ENCODE measurements around the gene WDR70.

DNA sequence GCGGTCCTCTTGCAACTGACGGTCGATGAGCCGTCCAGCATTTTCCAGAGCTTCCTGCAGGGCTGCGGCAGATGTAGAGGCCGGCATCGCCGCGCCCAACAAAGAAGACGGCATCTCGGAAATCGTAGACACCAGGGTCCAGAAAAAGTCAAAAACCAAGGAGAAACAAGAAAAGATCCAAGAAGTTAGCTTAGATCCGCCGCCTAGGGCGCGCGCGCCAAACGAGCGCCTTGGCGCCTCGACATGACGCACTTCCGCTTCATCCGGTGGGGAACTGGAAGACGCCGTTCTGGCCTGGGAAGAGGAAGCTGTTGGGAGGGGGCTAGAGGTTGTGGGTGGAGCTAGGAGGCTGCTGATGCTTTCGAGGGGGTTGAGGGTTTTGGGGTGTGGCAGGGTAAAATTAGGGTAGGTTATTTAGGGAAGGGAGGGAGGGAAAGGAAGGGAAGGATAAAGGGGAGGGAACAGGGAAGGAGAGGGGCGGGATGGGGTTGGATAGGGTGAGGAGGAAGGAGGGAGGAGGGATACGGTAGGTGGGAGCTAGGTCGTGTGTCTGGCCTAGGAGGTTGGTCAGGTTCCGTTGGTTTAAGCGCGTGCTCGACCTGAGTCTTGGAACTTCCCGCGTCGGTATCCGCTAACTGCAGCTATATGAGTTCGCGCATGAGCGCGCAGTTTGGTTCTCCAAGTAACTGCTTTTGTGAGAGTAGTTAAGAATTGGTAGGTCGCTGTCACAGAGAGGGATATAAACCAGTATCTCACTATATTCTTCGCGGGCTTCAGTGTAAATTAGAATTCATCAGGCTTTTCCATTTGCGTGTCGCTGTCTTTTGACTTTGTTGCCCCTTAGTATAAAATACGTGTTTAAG, 8.0 kb upstream of the WDR70 start, which contains the start of gene NUP155:
- TF ChIP-seq POLR2AphosphoS5 (IDR thresholded peaks at IDR 0.05; ENCODE audit: insufficient read depth, low read depth, low read length) (peak; percentile 84), CTCF (IDR thresholded peaks at IDR 0.05; ENCODE audit: extremely low read depth in 1 of 2, insufficient read depth in 1 of 2, low read depth in 1 of 2, low read length in 2 of 2) (no peak)
